ENCODE results near the gene KLF18.

DNA sequence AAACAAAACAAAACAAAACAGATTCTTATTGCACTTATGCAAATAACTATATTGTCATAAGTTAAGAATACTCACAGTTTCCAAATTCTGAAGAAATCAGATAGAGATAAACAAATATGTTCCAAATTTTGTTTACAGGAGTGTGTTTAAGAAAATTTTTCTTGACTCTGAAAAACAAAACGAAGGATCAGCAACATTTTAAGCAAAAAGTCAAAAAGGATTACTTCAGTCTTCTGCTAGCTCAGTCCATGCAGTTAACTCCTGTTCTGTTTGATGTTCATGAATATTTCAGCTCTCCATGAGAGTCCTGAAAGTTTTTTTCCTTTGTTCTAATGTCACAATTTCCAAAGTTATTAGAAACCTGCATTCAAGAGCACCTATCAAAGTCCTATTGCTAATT is 33.2 kb upstream of the KLF18 start:
- TF ChIP-seq, protein P1, sequence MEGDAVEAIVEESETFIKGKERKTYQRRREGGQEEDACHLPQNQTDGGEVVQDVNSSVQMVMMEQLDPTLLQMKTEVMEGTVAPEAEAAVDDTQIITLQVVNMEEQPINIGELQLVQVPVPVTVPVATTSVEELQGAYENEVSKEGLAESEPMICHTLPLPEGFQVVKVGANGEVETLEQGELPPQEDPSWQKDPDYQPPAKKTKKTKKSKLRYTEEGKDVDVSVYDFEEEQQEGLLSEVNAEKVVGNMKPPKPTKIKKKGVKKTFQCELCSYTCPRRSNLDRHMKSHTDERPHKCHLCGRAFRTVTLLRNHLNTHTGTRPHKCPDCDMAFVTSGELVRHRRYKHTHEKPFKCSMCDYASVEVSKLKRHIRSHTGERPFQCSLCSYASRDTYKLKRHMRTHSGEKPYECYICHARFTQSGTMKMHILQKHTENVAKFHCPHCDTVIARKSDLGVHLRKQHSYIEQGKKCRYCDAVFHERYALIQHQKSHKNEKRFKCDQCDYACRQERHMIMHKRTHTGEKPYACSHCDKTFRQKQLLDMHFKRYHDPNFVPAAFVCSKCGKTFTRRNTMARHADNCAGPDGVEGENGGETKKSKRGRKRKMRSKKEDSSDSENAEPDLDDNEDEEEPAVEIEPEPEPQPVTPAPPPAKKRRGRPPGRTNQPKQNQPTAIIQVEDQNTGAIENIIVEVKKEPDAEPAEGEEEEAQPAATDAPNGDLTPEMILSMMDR (IDR thresholded peaks at IDR 0.05; ENCODE audit: poor library complexity): no peak
- TF ChIP-seq EZH2 (IDR thresholded peaks at IDR 0.05; ENCODE audit: borderline replicate concordance): no peak
